Measurements from ENCODE around the gene PBRM1. TPM values are rescaled to one million over a fixed set of nuclear protein-coding genes. Genes with fewer than 3 reads are reported as not detected.
A peak's percentile ranks its signal among the peaks of the same experiment; 100 is the strongest.
"Not testable (repeated sequence)": the region's sequence is repeated elsewhere in the genome, so short reads cannot be mapped to it uniquely, and the experiment has no call there.

The PBRM1 gene
- polyA plus RNA-seq, 1 donor = 46.8 TPM

DNA sequence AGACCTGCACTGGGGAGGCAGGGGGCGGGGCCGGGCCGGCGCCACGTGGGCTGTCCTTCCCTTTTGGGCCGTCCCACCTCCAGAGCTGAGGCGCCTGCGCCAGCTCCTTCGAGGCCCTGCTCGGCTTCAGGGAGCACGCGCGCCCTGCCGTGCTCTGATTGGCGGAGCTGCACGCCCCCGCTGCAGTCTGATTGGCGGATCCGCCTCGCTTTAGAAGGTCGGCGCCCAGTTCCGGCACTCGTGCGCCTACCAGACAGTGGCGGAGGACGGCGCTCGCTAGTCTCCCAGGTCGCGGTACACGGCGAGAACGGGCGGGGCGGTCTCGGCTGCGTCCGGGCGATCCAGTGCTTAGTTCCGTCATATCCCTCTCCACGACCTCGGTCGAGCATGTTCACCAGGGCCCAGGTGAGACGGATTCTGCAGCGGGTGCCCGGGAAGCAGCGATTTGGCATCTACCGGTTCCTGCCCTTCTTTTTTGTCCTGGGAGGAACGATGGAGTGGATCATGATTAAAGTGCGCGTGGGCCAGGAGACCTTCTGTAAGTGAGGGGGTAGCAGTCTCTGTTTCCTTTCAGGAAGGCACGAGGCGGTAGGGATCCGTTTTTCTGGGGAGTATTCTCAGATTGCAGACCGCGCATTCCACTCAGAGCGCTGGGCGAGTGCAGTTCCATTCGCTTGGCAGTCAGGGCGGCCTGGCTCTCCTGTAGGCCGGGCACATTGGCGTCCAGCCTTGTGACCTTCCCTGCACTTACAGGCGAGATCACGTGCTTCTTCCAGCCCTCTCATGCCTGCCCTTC, 149.1 kb downstream of the PBRM1 start, which contains the start of gene UQCC5:
UQCC5 (plus strand) TSS at position 237 of the 796 bp plus-strand sequence; CDS start at position 388, 151 bp downstream.
- peak; percentile 94 for DNase-seq (ENCODE audit: low read depth)

- no peak for DNase-seq (ENCODE audit: low read depth)
Observed at GRCh38 chr3:52536112-52536368, 149.7 kb downstream of the PBRM1 start.

DNA sequence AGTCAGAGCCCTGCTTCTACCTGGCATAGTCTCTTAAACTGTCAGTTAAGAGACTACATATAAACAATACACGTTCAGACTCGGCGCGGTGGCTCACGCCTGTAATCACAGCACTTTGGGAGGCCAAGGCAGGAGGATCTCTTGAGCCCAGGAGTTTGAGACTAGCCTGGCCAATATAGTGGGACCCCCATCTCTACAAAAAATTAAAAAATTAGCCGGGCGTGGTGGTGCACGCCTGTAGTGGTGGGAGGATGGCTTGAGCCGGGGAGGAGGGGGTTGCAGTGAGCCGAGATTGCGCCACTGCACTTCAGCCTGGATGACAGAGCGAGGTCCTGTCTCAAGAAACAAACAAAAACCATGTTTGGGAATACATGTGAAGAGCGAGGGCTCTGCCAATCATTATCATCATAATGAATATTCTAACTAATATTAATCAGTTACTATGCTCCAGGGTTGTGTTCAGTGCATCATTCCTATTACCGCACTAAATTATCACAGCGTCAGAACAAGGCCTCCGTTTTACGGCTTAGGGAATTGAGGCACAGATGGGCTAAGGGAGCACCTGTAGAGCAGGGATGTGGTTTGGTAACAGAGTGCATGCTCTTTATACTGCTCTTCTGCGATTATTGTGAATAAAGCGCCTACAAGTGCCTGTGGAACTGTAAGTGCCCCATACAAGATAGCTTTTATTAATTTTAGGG, 150.2 kb downstream of the PBRM1 start:
- no peak for DNase-seq (ENCODE audit: low read depth)

GRCh38 chr3:52534281-52535183, 151.2 kb downstream of the PBRM1 start:
- DNase-seq (ENCODE audit: low read depth) = no peak

DNA sequence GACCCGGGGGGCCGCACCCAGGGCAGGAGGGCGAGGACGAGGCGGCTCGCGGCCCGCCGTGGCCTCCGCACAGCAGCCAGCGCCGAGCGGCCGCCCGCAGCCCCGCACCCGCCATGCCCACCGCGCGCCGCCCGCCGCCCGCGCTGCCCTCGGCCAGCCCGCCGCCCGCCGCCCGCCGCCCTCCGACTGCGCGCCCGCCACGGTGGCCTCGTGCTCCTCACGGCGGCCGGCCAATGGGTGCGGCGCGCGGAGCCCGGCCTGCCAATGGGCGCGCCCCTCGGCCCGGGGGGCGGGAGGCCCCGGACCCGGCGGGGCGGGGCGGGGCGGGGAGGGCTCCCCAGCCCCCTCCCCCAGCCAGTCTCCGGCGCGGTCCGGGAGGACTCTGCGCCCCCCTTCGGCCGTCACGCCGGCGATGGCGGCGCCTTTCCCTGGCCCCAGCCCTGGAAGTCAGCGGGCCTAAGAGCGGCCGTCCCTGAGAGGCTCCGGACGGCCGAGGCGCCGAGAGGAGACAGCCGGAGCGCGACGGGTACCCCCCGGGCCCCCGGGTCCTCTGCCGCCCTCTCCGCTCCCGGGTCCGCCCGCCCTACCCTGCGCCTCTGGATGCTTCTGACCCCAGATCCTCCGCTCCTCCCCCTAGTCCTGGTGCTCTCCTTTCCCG, 152.0 kb downstream of the PBRM1 start, which contains the start of gene NT5DC2:
NT5DC2 (minus strand) TSS at position 235 of the 658 bp plus-strand sequence; CDS start at position 115, 120 bp downstream.
- DNase-seq (ENCODE audit: low read depth) = no peak

GRCh38 chr3:52532838-52533622, 152.7 kb downstream of the PBRM1 start:
- no peak for DNase-seq (ENCODE audit: low read depth)

DNA sequence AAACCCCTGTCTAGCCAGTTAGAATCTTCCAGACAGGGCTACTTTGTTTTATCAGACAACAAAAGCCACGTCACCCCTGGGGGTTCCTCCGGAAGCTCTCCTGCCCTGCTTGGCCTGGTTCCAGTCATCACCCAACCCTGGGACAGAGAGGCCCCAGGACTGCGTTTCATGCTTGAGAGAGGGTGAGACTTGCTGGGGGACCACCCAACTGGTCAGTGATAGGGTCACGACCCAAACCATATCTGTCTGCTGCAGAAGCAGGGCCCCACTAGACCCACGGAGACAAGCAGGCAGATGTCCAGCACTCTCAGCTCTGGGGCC, 153.2 kb downstream of the PBRM1 start:
- no peak for DNase-seq (ENCODE audit: low read depth)

DNA sequence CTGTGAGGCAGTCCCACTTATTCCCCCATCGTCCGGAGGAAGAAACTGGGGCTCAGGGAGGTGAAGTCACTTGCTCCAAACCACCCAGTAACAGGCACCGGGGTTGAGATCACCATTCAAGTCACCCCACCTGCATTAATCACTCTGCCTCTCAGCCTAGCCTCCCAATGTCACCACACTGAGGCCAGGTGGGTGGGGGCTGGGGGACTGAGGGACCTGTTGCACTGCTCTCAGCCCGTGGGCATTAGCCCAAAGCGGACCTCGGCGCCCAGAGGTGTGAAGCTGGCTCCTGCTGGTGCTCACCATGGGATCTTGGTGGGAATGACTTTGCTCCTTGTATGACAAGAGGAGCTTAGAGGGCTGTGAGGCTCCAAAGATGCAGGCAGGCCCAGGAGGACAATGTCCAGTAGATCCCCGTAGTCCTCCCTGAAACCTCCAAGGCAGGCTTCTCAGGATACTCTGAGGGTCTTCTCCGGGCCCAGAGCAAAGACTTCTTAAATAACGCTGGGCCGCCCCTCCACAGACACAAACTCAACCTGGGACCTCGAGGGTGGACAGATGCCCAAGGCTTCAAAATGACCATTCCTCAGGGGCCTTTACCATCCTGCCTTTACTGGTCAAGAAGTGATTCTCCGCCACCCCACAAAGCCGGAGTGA, 153.7 kb downstream of the PBRM1 start:
- DNase-seq (ENCODE audit: low read depth) = no peak

DNA sequence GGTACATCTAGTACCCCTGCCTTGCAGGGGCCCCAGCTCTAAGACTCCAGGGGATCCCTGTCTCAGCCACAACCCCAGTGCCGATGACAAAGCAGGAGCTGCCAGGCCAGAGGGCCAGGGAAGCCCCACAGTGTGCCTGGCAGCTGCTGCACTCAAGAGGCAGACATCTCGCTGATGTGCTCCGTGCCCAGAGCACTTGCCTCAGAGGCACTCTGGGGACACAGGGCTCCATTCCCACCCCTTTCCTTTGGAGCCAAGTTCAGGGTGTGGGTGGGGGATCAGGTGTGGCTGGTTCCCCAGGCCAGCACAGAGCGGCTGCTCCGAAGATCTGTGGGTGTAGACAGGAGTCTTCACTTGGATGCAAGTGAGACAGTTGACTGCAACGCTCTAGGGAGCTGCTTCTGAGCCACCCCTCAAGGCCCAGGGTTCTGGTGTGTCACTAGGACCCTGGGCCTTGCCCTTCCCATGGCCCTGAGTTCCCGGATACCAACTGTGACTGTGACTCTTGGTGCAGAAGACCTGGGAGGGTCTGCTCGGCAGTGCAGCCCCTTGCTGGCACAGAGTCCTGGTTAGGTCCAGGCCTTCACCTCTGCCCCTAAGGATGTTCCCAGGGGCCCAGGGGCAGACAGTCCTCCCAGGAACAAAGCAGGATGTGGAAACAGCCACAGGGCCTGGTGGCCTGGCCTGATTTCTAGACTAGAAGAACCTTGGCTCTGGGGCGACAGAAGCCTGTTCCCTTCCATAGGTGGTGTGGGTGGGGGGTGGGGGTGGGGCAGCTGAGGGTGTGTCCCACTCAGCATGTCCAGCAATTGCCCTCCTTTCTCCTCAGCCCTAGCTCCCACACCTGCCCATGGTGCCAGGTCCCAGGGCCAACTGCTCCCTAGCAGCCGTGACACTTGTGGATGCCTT, 154.5 kb downstream of the PBRM1 start:
- DNase-seq (ENCODE audit: low read depth) = no peak

GRCh38 chr3:52529376-52530333, 156.1 kb downstream of the PBRM1 start:
- no peak for DNase-seq (ENCODE audit: low read depth)

DNA sequence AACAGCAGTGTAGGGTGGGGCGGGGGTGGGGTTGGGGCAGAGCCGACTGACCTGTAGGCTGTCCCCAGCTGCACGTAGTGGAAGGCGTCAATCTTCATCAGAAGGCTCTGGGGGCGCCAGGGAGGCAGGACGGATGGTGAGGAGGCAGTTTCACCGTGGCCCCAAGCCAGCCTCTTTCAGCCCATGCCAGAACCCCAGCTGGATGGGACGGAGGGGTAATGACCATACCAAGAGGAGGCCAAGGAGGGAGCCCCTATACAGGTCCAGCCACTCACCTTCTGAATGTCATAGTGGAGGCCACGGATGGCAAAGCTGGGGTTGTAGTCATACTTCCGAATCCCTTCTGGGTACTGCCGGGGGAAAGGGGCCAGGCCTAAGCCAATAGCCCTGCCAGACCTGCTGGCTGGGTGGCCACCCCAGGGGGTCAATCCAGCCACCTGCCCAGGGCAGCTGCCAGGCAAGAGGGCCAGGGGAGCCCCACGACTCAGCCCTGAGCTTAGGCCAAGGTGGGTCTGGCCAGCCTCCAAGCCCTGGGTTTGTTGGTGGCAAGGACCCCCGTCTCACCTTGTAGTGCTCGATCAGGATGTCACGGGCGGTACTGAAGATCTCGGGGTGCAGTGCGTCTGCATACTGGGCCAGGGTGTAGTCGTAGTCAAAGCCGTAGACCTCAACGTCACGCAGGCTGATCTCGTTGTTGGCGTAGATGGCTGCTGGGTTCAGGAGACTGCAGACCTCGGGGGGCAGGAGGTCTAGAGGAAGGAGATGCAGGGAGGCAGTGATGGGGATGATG, 156.9 kb downstream of the PBRM1 start:
- no peak for DNase-seq (ENCODE audit: low read depth)

- DNase-seq (ENCODE audit: low read depth) = no peak
Observed at GRCh38 chr3:52527732-52528585, 157.8 kb downstream of the PBRM1 start.

- DNase-seq (ENCODE audit: low read depth) = no peak
Observed at GRCh38 chr3:52527039-52527731, 158.5 kb downstream of the PBRM1 start.

DNA sequence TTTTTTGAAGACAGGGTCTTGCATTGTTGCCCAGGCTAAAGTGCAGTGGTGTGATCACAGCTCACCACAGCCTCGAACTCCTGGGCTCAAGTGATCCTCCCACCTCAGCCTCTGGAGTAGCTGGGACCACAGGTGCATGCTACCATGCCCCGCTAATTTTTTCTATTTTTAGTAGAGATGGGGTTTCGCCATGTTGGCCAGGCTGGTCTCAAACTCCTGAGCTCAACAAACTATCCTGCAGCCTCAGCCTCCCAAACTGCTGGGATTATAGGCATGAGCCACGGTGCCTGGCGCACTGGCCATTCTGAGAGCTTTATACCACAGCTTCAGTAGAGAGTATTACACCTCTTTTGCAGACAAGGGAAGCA, 159.1 kb downstream of the PBRM1 start:
- not testable (repeated sequence) for DNase-seq (ENCODE audit: low read depth)

DNA sequence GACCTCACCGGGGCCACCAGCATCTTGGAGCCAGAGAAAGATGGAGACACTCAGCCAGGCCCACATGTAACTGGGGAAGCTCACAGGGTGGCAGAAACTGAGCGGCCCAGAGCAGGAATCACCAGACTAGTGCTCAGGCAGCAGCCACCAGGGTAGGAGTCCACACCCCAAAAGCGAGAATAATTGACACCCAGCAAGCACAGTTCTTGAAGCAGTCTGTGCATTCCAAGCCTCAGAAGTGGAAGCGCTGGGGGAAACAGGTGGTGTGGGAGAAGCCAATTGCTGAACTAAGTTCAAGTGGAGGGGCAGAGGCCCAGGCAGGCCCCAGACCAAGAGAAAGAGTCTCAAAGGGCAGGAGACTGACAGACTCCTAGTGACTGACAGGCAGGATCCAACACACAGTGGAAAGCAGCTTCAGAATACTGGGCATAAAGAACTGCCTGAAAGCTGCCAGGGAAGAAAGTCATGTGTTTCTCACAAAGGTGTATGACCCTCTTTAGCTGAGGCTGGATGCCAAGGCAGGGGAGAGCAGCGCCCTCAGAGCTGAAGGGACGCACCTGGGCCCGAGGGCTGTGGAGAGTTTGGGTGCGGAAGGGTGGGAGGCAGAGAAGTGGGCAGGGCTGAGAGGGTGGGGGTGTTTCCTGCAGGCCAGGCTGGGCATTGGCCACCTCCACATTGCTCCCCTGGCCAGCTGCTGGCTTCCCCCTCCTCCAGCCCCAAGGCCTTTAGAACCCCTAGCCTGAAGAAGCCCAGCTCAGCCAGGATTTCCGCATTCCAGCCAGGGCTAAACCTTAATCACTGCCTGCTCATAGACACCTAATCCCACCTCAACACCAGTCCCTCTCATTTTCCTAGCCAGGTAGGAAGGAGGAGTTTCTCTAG, 159.8 kb downstream of the PBRM1 start:
- no peak for DNase-seq (ENCODE audit: low read depth)
